IPS-18a (cell line): ENCODE data around the gene TBRG4.
A peak's percentile ranks its signal among the peaks of the same experiment; 100 is the strongest.
"Not testable (repeated sequence)": the region's sequence is repeated elsewhere in the genome, so short reads cannot be mapped to it uniquely, and the experiment has no call there.

Experiments
- H3K27ac ChIP-seq: one replicate; pipeline ENCODE4 v1.5.1; 2013; ENCODE audit warnings: low read length
- H3K27me3 ChIP-seq: one replicate; pipeline ENCODE4 v1.6.1; 2013; ENCODE audit warnings: mild to moderate bottlenecking, low read length; ENCODE audit not compliant: control insufficient read depth, insufficient read depth
- H3K36me3 ChIP-seq: one replicate; pipeline ENCODE4 v1.6.1; 2013; ENCODE audit warnings: low read depth, low read length; ENCODE audit not compliant: control insufficient read depth
- H3K4me1 ChIP-seq: one replicate; pipeline ENCODE4 v1.6.1; 2013; ENCODE audit warnings: low read depth, low read length; ENCODE audit not compliant: control insufficient read depth
- H3K4me3 ChIP-seq: one replicate; pipeline ENCODE4 v1.5.1; 2013; ENCODE audit warnings: low read length
- H3K9ac ChIP-seq: one replicate; pipeline ENCODE4 v1.6.1; 2013; ENCODE audit warnings: mild to moderate bottlenecking, low read length, moderate library complexity
- H3K9me3 ChIP-seq: one replicate; pipeline ENCODE4 v1.6.1; 2013; ENCODE audit warnings: low read depth, low read length; ENCODE audit not compliant: control insufficient read depth

Gene TBRG4

GRCh38 chr7:45125193-45125904 is 13.9 kb upstream of the TBRG4 start:
- Histone ChIP-seq H3K27me3 (no peaks in the 10 kb centered on the region), H3K4me1 (peaks cover 13% of the 10 kb centered on the region), H3K36me3 (no peaks in the 10 kb centered on the region), H3K27ac (no peak overlapping the region), H3K4me3 (no peak overlapping the region), H3K9ac (no peak overlapping the region), H3K9me3 (no peaks in the 10 kb centered on the region)

GRCh38 chr7:45123913-45124710 is 12.6 kb upstream of the TBRG4 start:
- Histone ChIP-seq H3K27me3 (no peaks in the 10 kb centered on the region), H3K9ac (no peak overlapping the region), H3K9me3 (no peaks in the 10 kb centered on the region), H3K4me1 (peaks cover 13% of the 10 kb centered on the region), H3K4me3 (no peak overlapping the region), H3K36me3 (no peaks in the 10 kb centered on the region), H3K27ac (no peak overlapping the region)

GRCh38 chr7:45122975-45123860 is 11.7 kb upstream of the TBRG4 start:
- Histone ChIP-seq H3K9me3 (no peaks in the 10 kb centered on the region), H3K4me1 (peaks cover 13% of the 10 kb centered on the region), H3K27ac (no peak overlapping the region), H3K4me3 (no peak overlapping the region), H3K27me3 (no peaks in the 10 kb centered on the region), H3K9ac (no peak overlapping the region), H3K36me3 (no peaks in the 10 kb centered on the region)

- Histone ChIP-seq H3K27ac (no peak overlapping the region), H3K36me3 (no peaks in the 10 kb centered on the region), H3K9me3 (no peaks in the 10 kb centered on the region), H3K27me3 (peaks cover 14% of the 10 kb centered on the region), H3K9ac (no peak overlapping the region), H3K4me1 (peaks cover 13% of the 10 kb centered on the region), H3K4me3 (no peak overlapping the region)
These were observed 8.1 kb upstream of the TBRG4 start for GRCh38 chr7:45119550-45119949.

- Histone ChIP-seq H3K4me3 (no peak overlapping the region), H3K27ac (no peak overlapping the region), H3K27me3 (peaks cover 17% of the 10 kb centered on the region), H3K4me1 (peaks cover 8% of the 10 kb centered on the region), H3K9ac (no peak overlapping the region), H3K9me3 (no peaks in the 10 kb centered on the region), H3K36me3 (no peaks in the 10 kb centered on the region)
These were observed 7.4 kb upstream of the TBRG4 start for GRCh38 chr7:45118889-45119331.

- H3K9ac ChIP-seq = no peak overlapping the region
- H3K36me3 ChIP-seq = no peaks in the 10 kb centered on the region
- H3K4me3 ChIP-seq = no peak overlapping the region
- peaks cover 18% of the 10 kb centered on the region for H3K27me3 ChIP-seq
- peaks cover 2% of the 10 kb centered on the region for H3K4me1 ChIP-seq
- no peak overlapping the region for H3K27ac ChIP-seq
- H3K9me3 ChIP-seq = no peaks in the 10 kb centered on the region
These were observed 6.8 kb upstream of the TBRG4 start for GRCh38 chr7:45118292-45118691.

GRCh38 chr7:45117582-45117981 is 6.1 kb upstream of the TBRG4 start:
- Histone ChIP-seq H3K9me3 (no peaks in the 10 kb centered on the region), H3K9ac (no peak overlapping the region), H3K4me3 (no peak overlapping the region), H3K27me3 (peaks cover 18% of the 10 kb centered on the region), H3K4me1 (no peaks in the 10 kb centered on the region), H3K36me3 (no peaks in the 10 kb centered on the region), H3K27ac (no peak overlapping the region)

GRCh38 chr7:45116048-45116447 is 4.6 kb upstream of the TBRG4 start:
- Histone ChIP-seq H3K9ac (no peak overlapping the region), H3K27ac (no peak overlapping the region), H3K4me3 (no peak overlapping the region), H3K36me3 (no peaks in the 10 kb centered on the region), H3K9me3 (no peaks in the 10 kb centered on the region), H3K27me3 (peaks cover 18% of the 10 kb centered on the region), H3K4me1 (no peaks in the 10 kb centered on the region)

GRCh38 chr7:45114926-45115325 is 3.4 kb upstream of the TBRG4 start:
- no peaks in the 10 kb centered on the region for H3K4me1 ChIP-seq
- H3K36me3 ChIP-seq = no peaks in the 10 kb centered on the region
- H3K27me3 ChIP-seq = peaks cover 18% of the 10 kb centered on the region
- H3K27ac ChIP-seq = no peak overlapping the region
- H3K4me3 ChIP-seq = no peak overlapping the region
- H3K9me3 ChIP-seq = no peaks in the 10 kb centered on the region
- H3K9ac ChIP-seq = no peak overlapping the region

GRCh38 chr7:45114257-45114656 is 2.8 kb upstream of the TBRG4 start:
- not testable (repeated sequence) for H3K4me3 ChIP-seq, H3K9ac ChIP-seq, H3K36me3 ChIP-seq, H3K4me1 ChIP-seq, H3K9me3 ChIP-seq, H3K27ac ChIP-seq
- H3K27me3 ChIP-seq = peaks cover 18% of the 10 kb centered on the region

- H3K27me3 ChIP-seq = peaks cover 18% of the 10 kb centered on the region
- peaks cover 16% of the 10 kb centered on the region for H3K36me3 ChIP-seq
- H3K27ac ChIP-seq = no peak overlapping the region
- peak overlapping the region; percentile 91 for H3K9ac ChIP-seq
- H3K9me3 ChIP-seq = no peaks in the 10 kb centered on the region
- no peaks in the 10 kb centered on the region for H3K4me1 ChIP-seq
- peak overlapping the region; percentile 85 for H3K4me3 ChIP-seq
These were observed 1.2 kb upstream of the TBRG4 start for GRCh38 chr7:45112648-45113047.
